H9 (cell line): Measurements from ENCODE around the gene RPL37A. TPM values are rescaled to one million over a fixed set of nuclear protein-coding genes. Genes with fewer than 3 reads are reported as not detected.
A peak's percentile ranks its signal among the peaks of the same experiment; 100 is the strongest.

ENCODE experiments used
- DNase-seq: peaks from one replicate; pipeline ENCODE4 v3.0.0-alpha.2; 2017
- H2AFZ ChIP-seq: one replicate; pipeline ENCODE4 v1.6.1; 2013; ENCODE audit warnings: mild to moderate bottlenecking, low read length, control low read depth, moderate library complexity
- H2AK5ac ChIP-seq: 2 replicates; pipeline ENCODE4 v1.6.1; 2013; ENCODE audit warnings: low read length, control low read depth, mixed read lengths; ENCODE audit not compliant: insufficient read length
- H2BK120ac ChIP-seq: one replicate; pipeline ENCODE4 v1.6.1; 2013; ENCODE audit warnings: low read depth, mild to moderate bottlenecking, low read length, control low read depth, inconsistent platforms; ENCODE audit not compliant: poor library complexity, severe bottlenecking
- H2BK12ac ChIP-seq: 2 replicates; pipeline ENCODE4 v1.6.1; 2013; ENCODE audit warnings: low read length, control low read depth, mixed read lengths, low read depth; ENCODE audit not compliant: insufficient read length
- H2BK15ac ChIP-seq: 2 replicates; pipeline ENCODE4 v1.6.1; 2013; ENCODE audit warnings: low read depth, low read length, control low read depth
- H2BK20ac ChIP-seq: one replicate; pipeline ENCODE4 v1.6.1; 2013; ENCODE audit warnings: low read depth, mild to moderate bottlenecking, low read length, control low read depth, inconsistent platforms; ENCODE audit not compliant: poor library complexity, severe bottlenecking
- H2BK5ac ChIP-seq: 2 replicates; pipeline ENCODE4 v1.6.1; 2013; ENCODE audit warnings: low read length, control low read depth, mixed read lengths; ENCODE audit not compliant: insufficient read length
- H3K14ac ChIP-seq: 2 replicates; pipeline ENCODE4 v1.6.1; 2013; ENCODE audit warnings: low read length, control low read depth; ENCODE audit not compliant: insufficient read depth
- H3K18ac ChIP-seq: 2 replicates; pipeline ENCODE4 v1.6.1; 2013; ENCODE audit warnings: low read depth, mild to moderate bottlenecking, mixed read lengths, low read length, control low read depth; ENCODE audit not compliant: insufficient read length
- H3K23ac ChIP-seq: 2 replicates; pipeline ENCODE4 v1.6.1; 2013; ENCODE audit warnings: low read length, control low read depth, mixed read lengths, low read depth; ENCODE audit not compliant: insufficient read length
- H3K23me2 ChIP-seq: 2 replicates; pipeline ENCODE4 v1.6.1; 2013; ENCODE audit warnings: low read depth, mild to moderate bottlenecking, mixed read lengths, low read length, control low read depth; ENCODE audit not compliant: insufficient read length, poor library complexity, severe bottlenecking
- H3K27ac ChIP-seq: 2 replicates; pipeline ENCODE4 v1.5.1; 2013; ENCODE audit warnings: low read length, control low read depth, mixed read lengths, low read depth; ENCODE audit not compliant: insufficient read length
- H3K27me3 ChIP-seq: 2 replicates; pipeline ENCODE4 v1.6.1; 2013; ENCODE audit warnings: low read length, control low read depth, inconsistent platforms; ENCODE audit not compliant: insufficient read depth
- H3K4ac ChIP-seq: 2 replicates; pipeline ENCODE4 v1.6.1; 2013; ENCODE audit warnings: low read depth, mild to moderate bottlenecking, control low read depth, inconsistent platforms, low read length, moderate library complexity
- H3K4me1 ChIP-seq: 2 replicates; pipeline ENCODE4 v1.6.1; 2013; ENCODE audit warnings: low read length, control low read depth, inconsistent platforms; ENCODE audit not compliant: insufficient read depth
- H3K4me2 ChIP-seq: 2 replicates; pipeline ENCODE4 v1.6.1; 2013; ENCODE audit warnings: low read length, control low read depth, mixed read lengths; ENCODE audit not compliant: insufficient read length, insufficient read depth
- H3K56ac ChIP-seq: 2 replicates; pipeline ENCODE4 v1.6.1; 2013; ENCODE audit warnings: low read depth, mild to moderate bottlenecking, mixed read lengths, low read length, control low read depth; ENCODE audit not compliant: insufficient read length
- H3K79me1 ChIP-seq: 2 replicates; pipeline ENCODE4 v1.6.1; 2013; ENCODE audit warnings: low read depth, mild to moderate bottlenecking, moderate library complexity, low read length, control low read depth, inconsistent platforms; ENCODE audit not compliant: insufficient read depth, poor library complexity, severe bottlenecking
- H3K79me2 ChIP-seq: 2 replicates; pipeline ENCODE4 v1.6.1; 2013; ENCODE audit warnings: low read length, control low read depth, inconsistent platforms; ENCODE audit not compliant: insufficient read depth
- H3K9ac ChIP-seq: 2 replicates; pipeline ENCODE4 v1.6.1; 2013; ENCODE audit warnings: low read length, control low read depth, mixed read lengths; ENCODE audit not compliant: insufficient read length; ENCODE audit errors: extremely low read depth
- H3K9me3 ChIP-seq: one replicate; pipeline ENCODE4 v1.6.1; 2013; ENCODE audit warnings: low read depth, low read length, inconsistent platforms; ENCODE audit not compliant: control insufficient read depth
- H3T11ph ChIP-seq: one replicate; pipeline ENCODE4 v1.6.1; 2013; ENCODE audit warnings: mild to moderate bottlenecking, low read length, control low read depth, inconsistent platforms
- H4K20me1 ChIP-seq: one replicate; pipeline ENCODE4 v1.6.1; 2013; ENCODE audit not compliant: control insufficient read depth, insufficient read length, insufficient read depth
- H4K5ac ChIP-seq: 2 replicates; pipeline ENCODE4 v1.6.1; 2013; ENCODE audit warnings: low read depth, mild to moderate bottlenecking, mixed read lengths, low read length, control low read depth; ENCODE audit not compliant: insufficient read length
- H4K8ac ChIP-seq: replicated peaks from 2 replicates; pipeline ENCODE4 v1.6.1; 2013; ENCODE audit warnings: low read length, control low read depth, mixed read lengths, low read depth; ENCODE audit not compliant: insufficient read length
- H4K91ac ChIP-seq: 2 replicates; pipeline ENCODE4 v1.6.1; 2013; ENCODE audit warnings: low read depth, mild to moderate bottlenecking, moderate library complexity, mixed read lengths, low read length, control low read depth; ENCODE audit not compliant: insufficient read length
- H3K27ac Mint-ChIP-seq, 3 experiments: 2 replicates in 2 of 3; 3 replicates in 1 of 3; pipeline ENCODE4 v1.8.0; 2020 to 2021; ENCODE audit warnings: mixed read lengths in 3 of 3, mild to moderate bottlenecking in 1 of 3, moderate library complexity in 1 of 3
- H3K27me3 Mint-ChIP-seq: 2 replicates; pipeline ENCODE4 v1.8.0; 2021; ENCODE audit warnings: low read depth, mild to moderate bottlenecking, moderate library complexity, mixed read lengths
- H3K36me3 Mint-ChIP-seq, 3 experiments: 2 replicates in 2 of 3; 3 replicates in 1 of 3; pipeline ENCODE4 v1.8.0; 2020 to 2021; ENCODE audit warnings: low read depth in 3 of 3, mixed read lengths in 3 of 3; ENCODE audit not compliant: insufficient read depth in 1 of 3
- H3K4me1 Mint-ChIP-seq, 2 experiments: 2 replicates each; pipeline ENCODE4 v1.8.0; 2020; ENCODE audit warnings: mixed read lengths in 2 of 2
- H3K4me3 Mint-ChIP-seq, 2 experiments: 2 replicates in 1 of 2; 3 replicates in 1 of 2; pipeline ENCODE4 v1.8.0; 2020 to 2021; ENCODE audit warnings: mild to moderate bottlenecking in 2 of 2, mixed read lengths in 2 of 2, moderate library complexity in 1 of 2
- H3K9me3 Mint-ChIP-seq, 2 experiments: 2 replicates in 1 of 2; 3 replicates in 1 of 2; pipeline ENCODE4 v1.8.0; 2020; ENCODE audit warnings: mild to moderate bottlenecking in 2 of 2, mixed read lengths in 2 of 2, moderate library complexity in 1 of 2
- WGBS: extraction: QIAGEN DNeasy Blood & Tissue Kit; methylation state at CpG from one replicate; pipeline ENCODE4 v1.1.7; 2013; ENCODE audit warnings: missing lambda C conversion rate, low lambda C conversion rate, mixed read lengths; ENCODE audit not compliant: insufficient read length; ENCODE audit errors: extremely low coverage; 5-methylcytosine and 5-hydroxymethylcytosine counted together
- total RNA-seq: library from RNA; stranded (reverse); gene quantifications from 2 replicates; pipeline ENCODE4 v1.2.1, GENCODE V29; 2021
- TF ChIP-seq, protein P1 (sequence below): fragments of 200-600 bp; sonication (generic); conservative IDR thresholded peaks from 3 replicates; pipeline ENCODE4 v1.8.0; 2021; ENCODE audit warnings: antibody characterized with exemption, mild to moderate bottlenecking

RPL37A gene
- total RNA-seq, 1 experiment from 2014 or later, result 3,769 TPM

DNA sequence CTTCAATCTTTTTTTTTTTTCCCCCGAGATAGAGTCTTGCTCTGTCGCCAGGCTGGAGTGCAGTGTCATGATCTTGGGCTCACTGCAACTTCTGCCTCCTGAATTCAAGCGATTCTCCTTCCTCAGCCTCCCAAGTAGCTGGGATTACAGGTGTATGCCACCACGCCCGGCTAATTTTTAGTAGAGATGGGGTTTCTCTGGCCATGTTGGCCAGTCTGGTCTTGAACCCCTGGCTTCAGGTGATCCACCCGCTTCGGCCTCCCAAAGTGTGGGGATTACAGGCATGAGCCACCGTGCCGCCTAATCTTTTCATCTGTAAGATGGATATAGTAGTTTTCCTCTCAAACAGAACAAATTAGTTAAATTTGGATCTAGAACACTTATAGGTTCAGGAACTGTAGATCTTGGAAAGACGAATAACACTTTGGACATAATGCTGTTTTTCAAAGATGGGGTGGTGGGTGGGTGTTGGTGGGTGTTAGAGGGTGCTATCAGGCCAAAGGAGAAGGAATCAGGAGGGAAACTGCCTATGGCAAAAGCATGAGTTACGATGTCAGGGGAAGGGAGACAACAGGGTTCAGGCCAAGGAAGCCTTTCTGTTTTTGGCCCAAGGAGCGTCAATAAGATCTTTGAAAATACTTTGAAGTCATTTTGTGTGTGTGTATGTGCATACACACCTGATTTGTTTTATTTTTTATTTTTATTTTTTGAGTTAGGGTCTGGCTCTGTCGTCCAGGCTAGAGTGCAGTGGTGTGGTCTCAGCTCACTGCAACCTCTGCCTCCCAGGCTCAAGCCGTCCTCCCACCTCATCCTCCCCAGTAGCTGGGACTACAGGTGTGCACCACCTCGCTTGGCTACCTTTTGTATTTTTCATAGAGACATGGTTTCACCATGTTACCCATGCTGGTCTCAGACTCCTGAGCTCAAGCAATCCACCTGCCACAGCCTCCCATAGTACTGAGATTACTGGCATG lies 6.8 kb downstream of the RPL37A start:
- peak overlapping the region in 2 of 3 experiments; percentile 41 to 80; a peak in 4 of 7 replicates for H3K27ac Mint-ChIP-seq
- no peak overlapping the region for H2BK20ac ChIP-seq
- WGBS, result no CpG with 5 or more reads among the region's 15 CpGs

More for the DNA sequence above, 6.8 kb downstream of the RPL37A start:
- Histone ChIP-seq H2BK15ac (no peak overlapping the region), H4K8ac (no peak overlapping the region), H3K23me2 (no peaks in the 10 kb centered on the region), H2AK5ac (no peak overlapping the region), H3K79me2 (no peaks in the 10 kb centered on the region), H3K27me3 (no peaks in the 10 kb centered on the region), H3K9ac (no peak overlapping the region), H4K20me1 (no peaks in the 10 kb centered on the region), H3K79me1 (no peaks in the 10 kb centered on the region), H2BK120ac (no peak overlapping the region), H2BK12ac (no peak overlapping the region), H3K4me1 (no peaks in the 10 kb centered on the region), H2BK5ac (no peak overlapping the region), H3K14ac (no peak overlapping the region), H3K4ac (no peak overlapping the region), H3K4me2 (no peak overlapping the region), H3K18ac (no peak overlapping the region), H4K5ac (no peak overlapping the region), H2AFZ (no peak overlapping the region), H3K23ac (no peak overlapping the region), H3T11ph (no peak overlapping the region), H4K91ac (no peak overlapping the region), H3K9me3 (no peaks in the 10 kb centered on the region), H3K56ac (no peak overlapping the region), H3K27ac (no peak overlapping the region)
- DNase-seq, result no peak
- Mint-ChIP-seq H3K27me3 (peaks cover 2% of the 10 kb centered on the region), H3K36me3 (peaks cover 63 to 75% (median 64%) of the 10 kb centered on the region in 3 experiments), H3K4me3 (peak overlapping the region in 1 of 2 experiments; percentile 5; a peak in 1 of 5 replicates), H3K4me1 (peaks cover 27 to 30% of the 10 kb centered on the region in 2 experiments), H3K9me3 (no peaks in the 10 kb centered on the region)
- TF ChIP-seq, protein P1, sequence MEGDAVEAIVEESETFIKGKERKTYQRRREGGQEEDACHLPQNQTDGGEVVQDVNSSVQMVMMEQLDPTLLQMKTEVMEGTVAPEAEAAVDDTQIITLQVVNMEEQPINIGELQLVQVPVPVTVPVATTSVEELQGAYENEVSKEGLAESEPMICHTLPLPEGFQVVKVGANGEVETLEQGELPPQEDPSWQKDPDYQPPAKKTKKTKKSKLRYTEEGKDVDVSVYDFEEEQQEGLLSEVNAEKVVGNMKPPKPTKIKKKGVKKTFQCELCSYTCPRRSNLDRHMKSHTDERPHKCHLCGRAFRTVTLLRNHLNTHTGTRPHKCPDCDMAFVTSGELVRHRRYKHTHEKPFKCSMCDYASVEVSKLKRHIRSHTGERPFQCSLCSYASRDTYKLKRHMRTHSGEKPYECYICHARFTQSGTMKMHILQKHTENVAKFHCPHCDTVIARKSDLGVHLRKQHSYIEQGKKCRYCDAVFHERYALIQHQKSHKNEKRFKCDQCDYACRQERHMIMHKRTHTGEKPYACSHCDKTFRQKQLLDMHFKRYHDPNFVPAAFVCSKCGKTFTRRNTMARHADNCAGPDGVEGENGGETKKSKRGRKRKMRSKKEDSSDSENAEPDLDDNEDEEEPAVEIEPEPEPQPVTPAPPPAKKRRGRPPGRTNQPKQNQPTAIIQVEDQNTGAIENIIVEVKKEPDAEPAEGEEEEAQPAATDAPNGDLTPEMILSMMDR, result no peak
